Fibroblast of skin of abdomen (primary cell): ENCODE results near the gene NES.

Experiments
- DNase-seq: peaks from one replicate; pipeline ENCODE4 v3.0.0-alpha.2; 2013

NES gene

GRCh38 chr1:156619582-156619955 is 57.6 kb downstream of the NES start:
- DNase-seq: no peak

GRCh38 chr1:156618853-156619581 is 58.2 kb downstream of the NES start, which contains the start of gene HAPLN2:
Gene HAPLN2 (plus strand): TSS chr1:156619415. CDS start chr1:156623491, 4,076 bp downstream.
- no peak for DNase-seq
